DMS 273 treated with DMSO at 0.1 percent for 48 hours (cell line): Measurements from ENCODE around the gene PLXNA1.

Experiments used
- DNase-seq: peaks from one replicate; lab custom pipeline; 2025; lab: John Stamatoyannopoulos, UW

PLXNA1 gene

GRCh38 chr3:127019449-127019848 lies 36.5 kb downstream of the PLXNA1 start:
- no peak for DNase-seq

DNA sequence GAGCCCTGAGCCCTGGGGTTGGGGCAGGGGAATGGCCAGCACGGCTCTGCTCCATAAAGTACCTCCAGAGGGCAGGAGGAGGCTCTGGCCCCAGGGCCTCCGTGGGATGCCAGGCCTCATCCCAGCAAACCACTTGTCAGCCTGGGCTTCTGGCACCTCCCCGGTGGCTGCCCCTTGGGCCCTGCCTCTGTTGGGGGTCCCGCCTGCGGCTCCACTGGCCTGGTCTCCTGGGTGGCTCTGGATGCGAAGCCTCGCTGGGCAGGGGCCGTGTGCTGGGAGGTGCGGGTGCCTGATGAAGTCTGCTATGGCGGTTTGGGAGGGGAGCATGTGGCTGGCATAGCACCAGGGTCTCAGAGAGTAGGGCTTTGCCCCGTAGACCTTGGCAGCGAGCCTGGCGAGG lies 37.6 kb downstream of the PLXNA1 start:
- no peak for DNase-seq

DNA sequence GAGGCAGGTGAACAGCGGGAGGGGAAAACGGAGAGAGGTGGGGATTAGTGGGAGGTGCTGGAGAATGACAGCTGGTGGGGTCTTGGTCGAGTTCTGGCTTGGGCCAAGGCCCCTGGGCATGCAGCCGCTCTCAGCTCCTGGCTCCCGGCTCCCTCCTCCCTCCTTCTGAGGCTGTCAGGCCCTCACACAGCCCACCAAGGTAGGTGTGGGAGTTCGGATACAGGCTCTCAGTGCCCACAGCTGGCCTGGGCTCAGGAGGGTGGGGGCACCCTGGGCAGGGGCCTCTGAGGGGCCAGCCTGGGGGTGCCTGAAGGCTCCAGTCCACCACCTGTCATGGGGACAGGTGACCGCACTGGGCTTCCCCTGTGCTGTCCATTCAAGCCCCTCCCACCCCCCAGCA lies 39.9 kb downstream of the PLXNA1 start:
- no peak for DNase-seq

GRCh38 chr3:127025456-127025855 lies 42.5 kb downstream of the PLXNA1 start:
- no peak for DNase-seq

- DNase-seq: no peak
Measured at GRCh38 chr3:127026036-127026435, 43.1 kb downstream of the PLXNA1 start.

DNA sequence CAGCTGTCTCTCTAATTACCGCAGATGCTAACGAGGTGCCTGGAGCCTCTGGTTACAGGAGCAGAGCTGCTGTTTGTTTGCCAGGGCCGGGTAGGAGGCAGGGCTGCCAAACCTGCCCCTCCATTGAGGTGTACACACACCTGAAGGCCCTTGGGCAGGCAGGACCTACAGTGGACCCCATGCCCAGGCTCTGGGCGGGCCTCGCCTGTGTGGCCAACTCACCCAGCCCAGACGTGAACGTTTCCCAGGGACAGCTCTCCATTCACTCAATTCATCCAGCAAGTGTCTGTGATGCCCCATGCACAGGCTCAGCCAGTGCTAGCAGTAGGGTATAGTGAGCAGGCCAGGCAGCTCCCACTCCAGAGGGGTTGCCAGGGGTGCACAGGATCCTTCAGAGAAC lies 43.7 kb downstream of the PLXNA1 start:
- DNase-seq: no peak

DNA sequence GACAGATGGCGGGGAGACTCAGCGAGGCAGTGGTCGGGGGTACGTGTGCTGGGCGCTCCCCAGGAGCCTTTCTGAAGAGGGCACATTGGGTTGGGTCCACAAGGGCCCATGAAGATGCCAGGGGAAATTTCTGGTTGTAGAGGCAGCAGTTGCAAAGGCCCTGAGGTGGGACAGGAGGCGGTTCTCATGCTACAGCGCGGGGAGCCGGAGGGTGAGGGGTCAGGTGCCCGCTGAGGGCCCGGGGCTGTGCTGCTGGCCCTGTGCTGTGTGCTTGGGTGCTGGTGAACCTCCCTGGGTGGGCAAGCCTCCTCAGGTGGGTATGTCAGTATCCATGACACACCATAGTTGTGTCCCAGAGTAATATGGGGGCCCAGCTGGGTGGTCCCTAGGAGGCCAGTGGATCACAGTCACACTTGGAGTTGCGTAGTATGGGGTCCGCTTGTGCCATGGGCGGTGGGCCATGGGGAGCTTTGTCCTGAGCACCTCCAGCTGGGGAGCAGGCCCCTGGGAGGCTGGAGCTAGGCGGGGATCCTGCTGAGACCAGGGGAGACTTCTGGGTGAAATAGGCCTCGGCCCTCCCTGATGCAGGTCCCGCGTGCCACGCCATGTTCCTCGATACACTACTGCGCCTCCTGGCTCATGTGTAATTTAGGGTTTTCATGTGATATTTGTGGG lies 44.3 kb downstream of the PLXNA1 start:
- DNase-seq: no peak

- no peak for DNase-seq
Measured at GRCh38 chr3:127027811-127028548, 45.1 kb downstream of the PLXNA1 start.

GRCh38 chr3:127028781-127029657 lies 46.1 kb downstream of the PLXNA1 start:
- DNase-seq: no peak

DNA sequence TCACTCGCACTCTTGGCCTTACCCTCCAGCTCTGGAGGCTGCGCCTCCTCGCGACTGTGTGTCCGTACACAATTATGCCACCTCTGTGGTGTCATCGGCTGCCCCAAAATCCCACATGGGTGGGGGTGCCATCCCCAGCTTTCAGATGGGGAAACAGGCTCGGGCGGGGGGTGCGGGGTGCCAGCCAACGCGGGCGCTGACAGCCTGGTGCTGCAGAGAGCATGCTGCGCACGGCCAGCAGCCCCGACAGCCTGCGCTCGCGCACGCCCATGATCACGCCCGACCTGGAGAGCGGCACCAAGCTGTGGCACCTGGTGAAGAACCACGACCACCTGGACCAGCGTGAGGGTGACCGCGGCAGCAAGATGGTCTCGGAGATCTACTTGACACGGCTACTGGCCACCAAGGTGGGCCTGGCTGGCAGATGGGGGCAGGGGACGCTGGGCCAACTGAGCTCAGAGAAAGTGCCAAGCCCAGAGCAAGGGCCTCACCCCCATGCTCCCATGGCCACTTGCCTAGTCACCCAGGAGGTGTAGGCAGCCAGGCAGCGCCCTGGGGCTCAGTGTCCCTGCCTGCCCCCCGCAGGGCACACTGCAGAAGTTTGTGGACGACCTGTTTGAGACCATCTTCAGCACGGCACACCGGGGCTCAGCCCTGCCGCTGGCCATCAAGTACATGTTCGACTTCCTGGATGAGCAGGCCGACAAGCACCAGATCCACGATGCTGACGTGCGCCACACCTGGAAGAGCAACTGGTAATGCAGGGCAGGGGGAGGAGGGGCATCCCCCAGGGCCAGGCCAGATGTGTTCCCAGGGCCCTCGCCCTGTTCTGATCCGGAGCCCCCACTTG lies 47.0 kb downstream of the PLXNA1 start:
- DNase-seq: no peak

- no peak for DNase-seq
Measured at GRCh38 chr3:127030508-127031412, 47.8 kb downstream of the PLXNA1 start.

DNA sequence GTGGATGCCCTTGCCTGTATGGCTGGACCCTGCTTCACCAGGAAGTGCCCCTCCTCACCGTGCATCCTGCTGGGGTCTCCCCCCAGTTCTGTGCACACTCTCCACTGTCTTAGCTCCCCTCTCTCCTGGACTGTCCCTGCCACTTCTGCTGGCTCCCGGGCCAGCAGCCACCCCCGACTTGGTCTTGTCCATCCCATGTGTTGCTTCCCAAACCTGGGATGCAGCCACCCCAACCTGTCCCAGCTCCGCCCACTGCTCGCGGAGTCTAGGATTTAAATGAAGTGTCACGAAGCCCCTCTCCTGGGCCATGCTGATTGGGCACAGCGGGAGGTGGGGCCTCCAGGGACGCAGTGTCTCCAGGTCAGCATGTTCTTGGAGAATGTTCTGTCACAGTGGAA lies 48.5 kb downstream of the PLXNA1 start:
- no peak for DNase-seq

DNA sequence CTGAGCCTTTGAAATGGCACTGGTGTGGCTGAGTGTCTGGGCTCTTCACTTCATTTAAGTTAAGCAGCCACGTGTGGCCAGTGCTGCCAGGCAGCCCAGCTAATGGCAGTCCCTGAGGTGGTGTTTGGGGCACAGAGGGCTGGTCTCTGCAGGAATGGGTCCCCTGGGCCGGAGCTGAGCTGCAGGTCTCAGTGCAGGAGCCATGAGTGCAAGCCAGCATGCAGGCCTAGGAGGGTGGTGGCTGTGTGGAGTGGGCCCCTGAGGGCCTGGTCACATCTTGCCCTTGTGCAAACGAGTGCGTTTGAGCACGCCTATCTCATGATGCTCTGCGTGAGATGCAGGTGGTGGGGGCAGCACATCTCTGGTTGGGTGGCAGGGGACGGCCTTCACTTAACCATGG lies 48.9 kb downstream of the PLXNA1 start:
- no peak for DNase-seq

DNA sequence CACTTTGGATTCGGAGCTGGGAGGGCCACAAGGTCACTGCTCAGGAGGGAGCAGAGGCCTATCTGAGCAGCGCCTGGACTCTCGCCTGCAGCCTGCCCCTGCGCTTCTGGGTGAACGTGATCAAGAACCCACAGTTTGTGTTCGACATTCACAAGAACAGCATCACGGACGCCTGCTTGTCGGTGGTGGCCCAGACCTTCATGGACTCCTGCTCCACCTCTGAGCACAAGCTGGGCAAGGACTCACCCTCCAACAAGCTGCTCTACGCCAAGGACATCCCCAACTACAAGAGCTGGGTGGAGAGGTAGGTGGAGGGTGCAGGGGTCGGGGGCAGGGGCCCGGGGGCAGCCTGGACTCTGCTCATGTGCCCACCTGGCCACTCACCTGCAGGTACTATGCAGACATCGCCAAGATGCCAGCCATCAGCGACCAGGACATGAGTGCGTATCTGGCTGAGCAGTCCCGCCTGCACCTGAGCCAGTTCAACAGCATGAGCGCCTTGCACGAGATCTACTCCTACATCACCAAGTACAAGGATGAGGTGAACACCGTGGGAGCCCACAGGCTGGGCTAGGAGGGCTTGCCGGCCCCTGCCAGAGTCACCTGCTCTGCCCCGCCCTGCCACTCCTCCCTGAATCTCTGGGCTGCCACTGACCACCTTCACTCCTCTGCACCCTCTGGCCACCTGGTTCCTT lies 49.5 kb downstream of the PLXNA1 start:
- no peak for DNase-seq
